Measurements from ENCODE around the gene SEMA5B.

Gene SEMA5B

GRCh38 chr3:123054109-123054778 lies 26.7 kb upstream of the SEMA5B start:
- no peak for DNase-seq

GRCh38 chr3:123053107-123053506 lies 25.5 kb upstream of the SEMA5B start:
- no peak for DNase-seq

DNA sequence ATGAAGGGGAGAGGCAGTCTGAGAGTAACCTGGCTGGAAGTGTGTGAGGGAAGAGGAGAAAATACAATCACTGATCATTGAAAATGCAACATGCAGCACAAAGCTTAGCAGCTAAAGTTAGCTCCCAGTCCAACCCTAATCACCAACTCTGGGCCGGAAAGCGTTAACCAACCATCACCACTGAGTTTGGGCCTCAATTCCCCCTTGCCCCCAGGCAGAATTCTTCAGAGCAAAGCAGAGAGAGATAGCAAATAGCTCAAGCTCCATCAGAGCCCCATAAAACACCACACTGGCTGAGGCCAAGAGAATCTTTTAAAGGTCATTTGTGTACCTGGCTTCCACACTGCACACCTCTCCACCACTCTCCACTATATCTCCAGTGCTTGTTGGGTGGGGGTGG lies 23.1 kb upstream of the SEMA5B start:
- no peak for DNase-seq

DNA sequence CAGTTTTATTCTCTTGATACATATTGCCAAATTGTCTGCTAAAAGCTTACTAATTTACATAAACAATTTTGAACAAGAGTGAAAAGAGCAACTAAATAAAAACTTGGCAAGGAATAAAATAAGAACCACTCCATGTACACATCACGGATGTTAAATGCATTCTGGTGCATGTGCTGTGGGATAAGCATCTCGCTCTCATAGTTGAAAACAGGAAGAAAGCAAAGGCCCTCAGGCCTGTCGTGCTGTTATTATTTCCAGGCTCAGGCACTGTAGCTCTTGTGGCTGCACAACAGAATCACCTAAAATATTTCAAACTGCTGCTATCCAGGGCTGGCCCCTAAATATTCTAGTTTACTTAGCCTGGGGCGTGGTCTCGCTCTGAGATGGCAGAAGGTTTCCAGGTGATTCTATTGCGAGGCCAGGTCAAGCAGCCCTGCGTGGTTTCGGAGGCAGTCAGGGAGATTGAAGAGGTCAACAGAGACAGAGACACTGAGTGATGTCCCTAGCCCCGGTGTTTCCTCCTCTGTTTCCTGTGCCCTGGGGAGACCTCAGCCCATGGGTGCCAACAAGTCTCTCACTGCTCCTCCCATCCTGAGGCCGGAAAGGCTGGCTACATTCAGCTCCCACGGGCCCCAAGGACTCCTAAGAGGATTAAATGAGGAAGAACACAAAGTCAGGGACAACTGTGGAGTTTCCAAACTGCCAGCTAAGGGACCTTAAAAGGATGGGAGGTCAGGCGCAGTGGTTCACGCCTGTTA lies 21.1 kb upstream of the SEMA5B start:
- no peak for DNase-seq

DNA sequence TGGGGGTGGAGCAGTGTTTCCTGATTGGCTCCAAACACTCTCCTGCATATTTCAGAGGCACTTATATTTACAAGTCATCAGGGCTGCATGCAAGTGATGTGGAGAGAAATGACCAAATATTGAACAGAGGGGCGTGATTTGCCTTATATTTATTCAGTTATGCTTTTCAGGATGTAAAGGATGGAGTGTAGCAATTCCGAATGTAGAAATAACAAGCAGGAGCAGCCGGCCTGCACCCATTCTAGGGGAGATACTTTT lies 19.4 kb upstream of the SEMA5B start:
- DNase-seq: no peak

- no peak for DNase-seq
These were observed 18.9 kb upstream of the SEMA5B start for GRCh38 chr3:123046262-123047061.

DNA sequence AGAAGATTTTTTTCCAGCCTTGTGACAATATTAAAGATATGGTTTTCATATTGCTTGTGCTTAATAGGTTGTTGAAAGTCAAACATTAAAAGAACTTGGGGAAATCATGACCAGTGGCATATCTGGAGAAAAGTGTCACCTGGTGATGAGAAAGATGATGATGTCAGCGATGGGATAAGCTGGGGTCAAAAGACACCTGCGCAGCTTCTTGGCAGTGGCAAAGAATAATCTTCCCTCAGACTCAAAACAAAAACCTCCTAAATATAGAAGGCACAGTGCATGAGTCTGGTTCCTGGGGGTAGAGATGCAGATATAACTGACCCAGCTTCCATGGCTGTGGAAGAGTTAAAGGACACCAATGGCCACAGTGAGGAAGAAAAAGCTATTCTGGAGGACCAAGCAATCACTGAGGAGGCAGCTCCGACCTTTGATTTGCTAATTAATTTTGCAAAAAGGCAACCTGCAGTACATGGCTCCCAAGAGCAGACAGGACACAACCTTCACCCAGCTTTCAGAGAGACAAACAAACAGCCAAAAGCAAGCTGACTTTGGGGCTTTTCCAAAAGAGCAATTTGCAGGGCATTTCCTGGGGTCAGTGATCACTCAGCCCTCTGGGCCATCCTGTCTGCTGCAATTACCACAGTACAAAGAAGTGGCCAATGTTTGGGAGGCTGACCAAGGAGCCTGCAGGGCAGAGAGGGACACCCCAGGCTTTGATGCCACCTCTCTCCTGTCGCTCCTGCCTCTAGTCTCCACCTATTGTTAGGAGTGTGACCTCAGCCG lies 17.6 kb upstream of the SEMA5B start:
- no peak for DNase-seq

DNA sequence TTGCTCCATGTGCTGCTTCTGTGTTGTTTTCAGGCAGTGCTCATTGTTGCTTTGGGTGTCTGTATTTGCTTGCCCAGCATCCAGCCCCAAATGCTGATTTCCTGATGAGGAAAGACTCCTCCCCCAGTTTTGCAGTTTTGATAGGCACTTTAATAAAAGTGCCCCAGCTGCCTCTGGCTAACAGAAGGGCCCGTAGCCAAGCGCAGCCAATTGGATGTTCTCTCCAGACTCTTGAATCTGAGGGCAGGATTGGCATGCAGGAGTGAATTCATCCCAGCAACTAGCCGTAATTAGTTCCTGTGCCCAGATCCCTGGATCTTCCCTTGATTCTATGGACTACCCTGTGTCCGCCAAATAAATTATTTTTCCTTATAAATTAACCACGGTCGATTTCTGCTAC lies 14.8 kb upstream of the SEMA5B start:
- DNase-seq: no peak

DNA sequence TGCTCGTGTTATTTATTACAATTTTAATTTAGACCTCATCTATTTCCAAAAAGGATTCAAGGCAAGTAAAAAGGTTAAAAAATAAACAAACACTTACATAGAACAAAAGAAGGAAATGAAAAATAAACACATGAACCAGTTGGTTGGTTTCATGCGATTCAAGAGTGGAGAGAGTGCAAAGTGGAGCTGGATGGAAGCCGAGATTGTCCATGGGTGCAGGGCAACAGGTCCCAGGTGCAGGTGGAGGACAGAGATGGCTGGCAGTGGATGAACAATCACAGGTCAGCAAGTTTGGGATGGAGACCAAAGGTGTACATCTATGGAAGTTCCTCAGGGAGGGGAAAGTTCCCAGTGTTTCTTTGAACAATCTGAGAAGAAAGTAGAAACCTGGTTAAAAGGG lies 11.6 kb upstream of the SEMA5B start:
- DNase-seq: peak; percentile 80

DNA sequence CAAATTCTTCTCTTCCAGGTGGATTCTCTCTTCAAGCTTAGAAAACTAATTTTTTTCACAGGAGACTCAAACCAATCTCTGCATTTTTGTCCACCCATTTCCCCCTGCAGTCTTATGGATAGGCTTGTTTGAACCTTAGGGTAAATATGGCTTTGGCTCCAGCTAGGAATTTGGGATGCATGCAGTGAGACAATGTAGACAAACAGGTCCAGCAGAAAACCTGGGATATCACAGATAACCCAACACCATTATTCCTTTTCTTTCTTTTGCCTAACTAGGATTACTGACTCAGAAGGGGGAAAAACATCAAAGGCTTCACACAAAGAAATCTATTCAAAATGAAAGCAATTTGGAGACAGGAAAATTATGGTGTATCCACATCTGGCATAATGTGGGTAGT lies 11.2 kb upstream of the SEMA5B start:
- DNase-seq: no peak

- DNase-seq: no peak
These were observed 9.4 kb upstream of the SEMA5B start for GRCh38 chr3:123037015-123037375.

DNA sequence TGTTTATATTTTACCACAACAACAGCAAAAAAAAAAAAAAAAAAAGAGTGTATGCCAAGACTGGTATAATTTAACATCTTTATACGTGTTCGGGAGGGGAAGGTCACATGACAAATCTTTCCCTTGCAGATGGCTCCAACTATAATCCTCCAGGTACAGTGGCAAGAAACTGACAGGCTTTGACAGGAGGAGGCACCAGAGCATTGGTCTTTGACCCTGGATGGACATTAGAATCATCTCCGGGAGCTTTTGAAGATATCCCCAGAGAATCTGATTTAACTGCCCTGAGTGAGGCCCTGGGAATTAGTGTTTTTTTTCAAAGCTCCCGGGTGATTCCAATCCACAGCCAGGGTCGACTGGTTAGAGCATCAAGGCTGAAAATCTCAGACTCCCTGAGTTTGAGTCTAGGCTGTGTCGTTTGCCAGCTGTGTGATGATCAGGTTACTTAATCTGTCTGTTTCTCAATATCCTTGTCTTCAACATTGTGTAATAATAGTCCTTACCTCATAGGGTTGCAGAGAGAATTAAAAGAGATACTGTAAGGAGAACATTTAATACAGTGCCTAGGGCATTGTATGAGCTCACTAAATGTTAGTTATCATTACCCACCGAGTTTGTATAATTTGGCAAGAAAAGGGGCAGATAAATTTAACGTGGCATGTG lies 8.9 kb upstream of the SEMA5B start:
- no peak for DNase-seq

DNA sequence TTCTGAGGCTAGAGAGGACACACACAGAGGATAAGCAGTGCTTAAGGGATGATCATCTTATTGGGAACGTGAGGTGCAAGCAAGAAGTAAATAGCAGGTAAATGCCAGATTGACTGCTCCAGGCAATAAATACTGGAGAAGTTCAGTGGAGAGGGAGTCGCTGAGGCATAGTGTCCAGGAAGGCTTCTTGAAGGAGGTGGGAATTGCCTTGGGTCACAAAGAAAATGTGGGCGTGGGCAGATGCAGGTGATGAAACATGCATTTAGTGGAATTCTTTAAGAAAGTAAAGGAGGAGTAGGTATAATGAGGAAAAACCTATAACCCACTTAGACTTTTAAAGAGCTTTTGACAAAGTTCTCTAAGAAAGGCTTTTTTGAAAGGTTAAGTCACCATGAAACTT lies 7.4 kb upstream of the SEMA5B start:
- no peak for DNase-seq

GRCh38 chr3:123034120-123034519 lies 6.6 kb upstream of the SEMA5B start:
- no peak for DNase-seq

DNA sequence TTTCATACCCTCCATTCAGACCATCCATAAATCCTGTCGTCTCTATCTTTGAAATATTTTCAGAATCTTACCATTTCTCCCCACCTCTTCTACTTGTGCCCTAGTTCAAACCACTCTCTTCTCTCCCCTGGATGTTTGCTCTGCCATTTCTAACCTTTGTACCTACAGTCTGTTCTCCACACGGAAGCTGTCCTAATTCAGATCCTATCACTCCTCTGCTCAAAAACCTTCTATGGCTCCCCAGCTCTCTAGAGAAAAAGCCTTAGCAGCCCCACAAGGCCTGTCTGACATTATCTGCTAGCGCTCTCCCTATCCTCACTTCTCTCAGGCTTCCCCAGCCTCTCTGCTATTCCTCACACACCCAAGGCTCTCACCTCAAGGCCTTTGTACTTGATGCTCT lies 4.5 kb upstream of the SEMA5B start:
- DNase-seq: no peak

DNA sequence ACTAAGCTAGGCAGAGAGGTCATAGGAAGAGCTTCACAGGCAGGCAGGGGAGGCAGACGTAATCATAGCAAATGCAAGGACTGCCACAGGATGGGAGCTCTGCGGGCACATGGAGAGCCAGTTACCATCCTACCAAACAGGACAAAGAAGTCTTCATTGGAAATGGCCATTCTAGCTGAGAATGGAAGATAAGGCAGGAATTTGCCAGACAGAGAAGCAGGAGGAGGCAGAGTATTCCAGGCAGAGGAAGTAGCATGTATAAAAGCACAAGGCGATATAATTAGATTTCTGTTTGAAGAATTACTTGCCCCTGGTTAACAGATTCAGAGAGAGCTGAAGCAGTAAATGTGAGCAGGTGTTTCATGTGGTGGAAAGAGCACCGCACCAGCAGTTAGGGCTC lies 3.5 kb upstream of the SEMA5B start:
- no peak for DNase-seq

GRCh38 chr3:123028233-123028828 lies 768 bp upstream of the SEMA5B start:
- peak; percentile 80 for DNase-seq

DNA sequence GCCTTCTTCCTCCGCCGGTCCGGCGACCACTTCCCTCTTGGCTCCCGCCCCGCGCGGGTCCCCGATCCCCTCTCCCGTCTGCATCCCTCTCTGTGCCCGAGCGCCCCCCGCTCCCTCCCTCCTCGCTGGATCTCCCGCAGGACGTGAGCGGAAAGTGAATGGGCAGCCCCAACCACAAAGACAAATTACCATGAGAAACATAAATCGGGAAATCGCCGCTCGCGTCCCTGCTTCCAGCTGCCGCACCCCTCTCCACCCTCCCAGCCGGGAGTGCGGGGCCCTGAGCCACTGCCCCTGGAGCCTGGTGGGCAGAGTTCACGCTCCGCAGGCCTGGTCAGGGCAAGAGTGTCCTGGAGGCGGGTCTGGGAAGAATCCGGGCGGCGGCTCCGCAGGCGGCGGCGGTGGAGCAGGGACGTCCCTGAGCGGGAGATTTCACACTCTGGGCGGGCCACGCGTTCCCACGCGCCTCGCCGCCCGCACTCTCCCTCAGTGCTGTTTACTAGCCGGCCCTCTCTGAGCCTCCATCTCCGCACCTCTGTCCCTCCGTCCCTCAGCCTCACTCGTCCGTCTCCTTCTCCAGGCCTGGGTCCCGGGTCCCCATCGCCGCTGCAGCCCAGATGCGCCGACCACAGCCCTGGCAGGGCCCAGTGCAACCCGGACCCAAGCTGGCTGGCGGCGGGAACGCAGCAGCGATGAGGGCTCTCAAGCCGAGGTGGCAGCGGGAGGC lies 835 bp downstream of the SEMA5B start:
- peak; percentile 15 for DNase-seq

DNA sequence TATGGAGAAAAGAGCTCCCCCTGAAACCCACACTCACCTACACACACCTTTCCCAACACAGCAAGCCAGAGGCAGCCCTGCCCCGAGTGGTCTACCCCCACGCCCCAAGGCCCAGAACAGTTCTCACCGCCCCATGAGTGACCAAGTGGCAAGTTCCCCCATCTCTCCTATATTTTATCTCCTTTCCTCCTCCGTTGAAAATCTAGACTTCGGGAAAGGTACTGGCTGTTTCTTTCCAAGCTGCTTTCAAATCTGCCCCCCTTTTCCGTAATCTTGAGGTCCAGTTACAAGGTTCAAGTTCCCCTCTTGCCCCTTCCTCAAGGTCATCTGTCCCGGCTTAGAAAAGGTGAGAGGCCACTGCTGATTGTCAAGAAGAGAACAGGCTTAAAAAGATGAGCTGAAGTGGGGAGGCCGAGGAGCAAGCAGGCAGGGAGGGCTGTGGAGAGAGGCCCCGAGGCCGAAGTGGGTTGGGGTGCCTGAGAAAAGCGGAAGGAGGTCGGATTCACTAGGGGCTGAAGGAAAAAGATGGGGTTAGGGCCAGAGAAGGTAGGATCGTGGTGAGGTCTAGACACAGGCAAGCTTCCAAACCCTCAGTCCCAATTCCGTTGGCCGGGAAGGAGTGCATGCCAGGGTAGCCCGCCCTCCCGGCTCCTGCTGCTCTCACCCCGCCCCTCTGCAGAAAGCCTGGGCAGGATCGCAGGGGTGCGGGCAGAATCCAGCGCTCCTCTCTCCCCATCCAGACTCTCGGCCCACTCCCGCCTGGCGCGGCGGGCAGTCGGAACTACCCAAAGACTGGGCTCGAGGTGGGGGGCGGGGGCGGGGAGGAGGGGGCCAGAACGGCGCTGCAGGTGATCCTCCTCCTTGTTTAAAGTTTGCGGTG lies 1.7 kb downstream of the SEMA5B start:
- DNase-seq: peak; percentile 20

GRCh38 chr3:123024056-123024455 lies 3.5 kb downstream of the SEMA5B start:
- no peak for DNase-seq
